ENCODE data around the gene ANTKMT.

GRCh38 chr16:708019-708418 lies 12.9 kb upstream of the ANTKMT start:
- TF ChIP-seq CTCF (IDR thresholded peaks at IDR 0.05) = no peak
- no peak for TF ChIP-seq POLR2A (IDR thresholded peaks at IDR 0.05)

All from lower leg skin (tissue), 3 donors.